H9 (cell line): Measurements from ENCODE around the gene MYL6B. TPM values are rescaled to one million over a fixed set of nuclear protein-coding genes. Genes with fewer than 3 reads are reported as not detected.

Experiments
- DNase-seq: peaks from one replicate; pipeline ENCODE4 v3.0.0-alpha.2; 2017
- H2AFZ ChIP-seq: one replicate; pipeline ENCODE4 v1.6.1; 2013; ENCODE audit warnings: mild to moderate bottlenecking, low read length, control low read depth, moderate library complexity
- H2AK5ac ChIP-seq: 2 replicates; pipeline ENCODE4 v1.6.1; 2013; ENCODE audit warnings: low read length, control low read depth, mixed read lengths; ENCODE audit not compliant: insufficient read length
- H2BK120ac ChIP-seq: one replicate; pipeline ENCODE4 v1.6.1; 2013; ENCODE audit warnings: low read depth, mild to moderate bottlenecking, low read length, control low read depth, inconsistent platforms; ENCODE audit not compliant: poor library complexity, severe bottlenecking
- H2BK12ac ChIP-seq: 2 replicates; pipeline ENCODE4 v1.6.1; 2013; ENCODE audit warnings: low read length, control low read depth, mixed read lengths, low read depth; ENCODE audit not compliant: insufficient read length
- H2BK15ac ChIP-seq: 2 replicates; pipeline ENCODE4 v1.6.1; 2013; ENCODE audit warnings: low read depth, low read length, control low read depth
- H2BK20ac ChIP-seq: one replicate; pipeline ENCODE4 v1.6.1; 2013; ENCODE audit warnings: low read depth, mild to moderate bottlenecking, low read length, control low read depth, inconsistent platforms; ENCODE audit not compliant: poor library complexity, severe bottlenecking
- H2BK5ac ChIP-seq: 2 replicates; pipeline ENCODE4 v1.6.1; 2013; ENCODE audit warnings: low read length, control low read depth, mixed read lengths; ENCODE audit not compliant: insufficient read length
- H3K14ac ChIP-seq: 2 replicates; pipeline ENCODE4 v1.6.1; 2013; ENCODE audit warnings: low read length, control low read depth; ENCODE audit not compliant: insufficient read depth
- H3K18ac ChIP-seq: 2 replicates; pipeline ENCODE4 v1.6.1; 2013; ENCODE audit warnings: low read depth, mild to moderate bottlenecking, mixed read lengths, low read length, control low read depth; ENCODE audit not compliant: insufficient read length
- H3K23ac ChIP-seq: 2 replicates; pipeline ENCODE4 v1.6.1; 2013; ENCODE audit warnings: low read length, control low read depth, mixed read lengths, low read depth; ENCODE audit not compliant: insufficient read length
- H3K23me2 ChIP-seq: 2 replicates; pipeline ENCODE4 v1.6.1; 2013; ENCODE audit warnings: low read depth, mild to moderate bottlenecking, mixed read lengths, low read length, control low read depth; ENCODE audit not compliant: insufficient read length, poor library complexity, severe bottlenecking
- H3K27ac ChIP-seq: 2 replicates; pipeline ENCODE4 v1.5.1; 2013; ENCODE audit warnings: low read length, control low read depth, mixed read lengths, low read depth; ENCODE audit not compliant: insufficient read length
- H3K27me3 ChIP-seq: 2 replicates; pipeline ENCODE4 v1.6.1; 2013; ENCODE audit warnings: low read length, control low read depth, inconsistent platforms; ENCODE audit not compliant: insufficient read depth
- H3K4ac ChIP-seq: 2 replicates; pipeline ENCODE4 v1.6.1; 2013; ENCODE audit warnings: low read depth, mild to moderate bottlenecking, control low read depth, inconsistent platforms, low read length, moderate library complexity
- H3K4me1 ChIP-seq: 2 replicates; pipeline ENCODE4 v1.6.1; 2013; ENCODE audit warnings: low read length, control low read depth, inconsistent platforms; ENCODE audit not compliant: insufficient read depth
- H3K4me2 ChIP-seq: 2 replicates; pipeline ENCODE4 v1.6.1; 2013; ENCODE audit warnings: low read length, control low read depth, mixed read lengths; ENCODE audit not compliant: insufficient read length, insufficient read depth
- H3K56ac ChIP-seq: 2 replicates; pipeline ENCODE4 v1.6.1; 2013; ENCODE audit warnings: low read depth, mild to moderate bottlenecking, mixed read lengths, low read length, control low read depth; ENCODE audit not compliant: insufficient read length
- H3K79me1 ChIP-seq: 2 replicates; pipeline ENCODE4 v1.6.1; 2013; ENCODE audit warnings: low read depth, mild to moderate bottlenecking, moderate library complexity, low read length, control low read depth, inconsistent platforms; ENCODE audit not compliant: insufficient read depth, poor library complexity, severe bottlenecking
- H3K79me2 ChIP-seq: 2 replicates; pipeline ENCODE4 v1.6.1; 2013; ENCODE audit warnings: low read length, control low read depth, inconsistent platforms; ENCODE audit not compliant: insufficient read depth
- H3K9ac ChIP-seq: 2 replicates; pipeline ENCODE4 v1.6.1; 2013; ENCODE audit warnings: low read length, control low read depth, mixed read lengths; ENCODE audit not compliant: insufficient read length; ENCODE audit errors: extremely low read depth
- H3K9me3 ChIP-seq: one replicate; pipeline ENCODE4 v1.6.1; 2013; ENCODE audit warnings: low read depth, low read length, inconsistent platforms; ENCODE audit not compliant: control insufficient read depth
- H3T11ph ChIP-seq: one replicate; pipeline ENCODE4 v1.6.1; 2013; ENCODE audit warnings: mild to moderate bottlenecking, low read length, control low read depth, inconsistent platforms
- H4K20me1 ChIP-seq: one replicate; pipeline ENCODE4 v1.6.1; 2013; ENCODE audit not compliant: control insufficient read depth, insufficient read length, insufficient read depth
- H4K5ac ChIP-seq: 2 replicates; pipeline ENCODE4 v1.6.1; 2013; ENCODE audit warnings: low read depth, mild to moderate bottlenecking, mixed read lengths, low read length, control low read depth; ENCODE audit not compliant: insufficient read length
- H4K8ac ChIP-seq: replicated peaks from 2 replicates; pipeline ENCODE4 v1.6.1; 2013; ENCODE audit warnings: low read length, control low read depth, mixed read lengths, low read depth; ENCODE audit not compliant: insufficient read length
- H4K91ac ChIP-seq: 2 replicates; pipeline ENCODE4 v1.6.1; 2013; ENCODE audit warnings: low read depth, mild to moderate bottlenecking, moderate library complexity, mixed read lengths, low read length, control low read depth; ENCODE audit not compliant: insufficient read length
- H3K27ac Mint-ChIP-seq, 3 experiments: 2 replicates in 2 of 3; 3 replicates in 1 of 3; pipeline ENCODE4 v1.8.0; 2020 to 2021; ENCODE audit warnings: mixed read lengths in 3 of 3, mild to moderate bottlenecking in 1 of 3, moderate library complexity in 1 of 3
- H3K27me3 Mint-ChIP-seq: 2 replicates; pipeline ENCODE4 v1.8.0; 2021; ENCODE audit warnings: low read depth, mild to moderate bottlenecking, moderate library complexity, mixed read lengths
- H3K36me3 Mint-ChIP-seq, 3 experiments: 2 replicates in 2 of 3; 3 replicates in 1 of 3; pipeline ENCODE4 v1.8.0; 2020 to 2021; ENCODE audit warnings: low read depth in 3 of 3, mixed read lengths in 3 of 3; ENCODE audit not compliant: insufficient read depth in 1 of 3
- H3K4me1 Mint-ChIP-seq, 2 experiments: 2 replicates each; pipeline ENCODE4 v1.8.0; 2020; ENCODE audit warnings: mixed read lengths in 2 of 2
- H3K4me3 Mint-ChIP-seq, 2 experiments: 2 replicates in 1 of 2; 3 replicates in 1 of 2; pipeline ENCODE4 v1.8.0; 2020 to 2021; ENCODE audit warnings: mild to moderate bottlenecking in 2 of 2, mixed read lengths in 2 of 2, moderate library complexity in 1 of 2
- H3K9me3 Mint-ChIP-seq, 2 experiments: 2 replicates in 1 of 2; 3 replicates in 1 of 2; pipeline ENCODE4 v1.8.0; 2020; ENCODE audit warnings: mild to moderate bottlenecking in 2 of 2, mixed read lengths in 2 of 2, moderate library complexity in 1 of 2
- WGBS: extraction: QIAGEN DNeasy Blood & Tissue Kit; methylation state at CpG from one replicate; pipeline ENCODE4 v1.1.7; 2013; ENCODE audit warnings: missing lambda C conversion rate, low lambda C conversion rate, mixed read lengths; ENCODE audit not compliant: insufficient read length; ENCODE audit errors: extremely low coverage; 5-methylcytosine and 5-hydroxymethylcytosine counted together
- total RNA-seq: library from RNA; stranded (reverse); gene quantifications from 2 replicates; pipeline ENCODE4 v1.2.1, GENCODE V29; 2021
- TF ChIP-seq, protein P1 (sequence below): fragments of 200-600 bp; sonication (generic); conservative IDR thresholded peaks from 3 replicates; pipeline ENCODE4 v1.8.0; 2021; ENCODE audit warnings: antibody characterized with exemption, mild to moderate bottlenecking

MYL6B gene
- total RNA-seq, 1 experiment from 2014 or later, result 165 TPM

DNA sequence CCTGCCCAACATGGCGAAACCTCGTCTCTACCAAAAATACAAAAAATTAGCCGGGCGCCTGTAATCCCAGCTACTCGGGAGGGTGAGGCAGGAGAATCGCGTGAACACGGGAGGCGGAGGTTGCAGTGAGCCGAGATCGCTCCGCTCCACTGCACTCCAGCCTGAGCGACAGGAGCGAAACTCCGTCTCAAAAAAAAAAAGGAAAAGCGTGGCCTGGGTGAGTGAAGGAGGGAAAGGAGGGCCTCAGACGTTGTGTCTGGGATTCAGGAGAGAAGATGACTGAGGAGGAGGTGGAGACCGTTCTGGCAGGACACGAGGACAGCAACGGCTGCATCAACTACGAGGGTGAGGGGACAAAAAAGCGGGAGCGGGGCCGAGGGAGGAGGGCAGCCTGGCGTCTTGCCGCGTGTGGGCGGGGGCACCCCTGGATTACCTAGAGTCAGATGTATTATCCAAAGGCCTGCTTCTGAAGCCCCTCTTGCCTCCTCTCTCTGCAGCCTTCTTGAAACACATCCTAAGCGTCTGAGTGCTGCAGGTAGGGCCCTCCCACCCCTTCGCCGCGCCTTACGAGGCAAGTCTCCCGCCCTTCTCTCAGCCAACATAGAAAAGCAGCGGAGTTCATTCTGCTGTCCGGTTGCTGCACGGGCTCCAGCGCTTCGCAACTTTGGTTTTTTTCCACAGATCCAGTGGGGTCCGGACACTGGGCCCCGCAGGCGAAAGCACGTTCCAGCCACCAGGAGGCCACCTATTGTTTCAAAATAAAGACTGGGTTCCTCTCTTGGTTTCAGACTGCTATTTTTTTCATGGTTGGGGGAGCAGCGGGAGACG is 5.0 kb downstream of the MYL6B start:
- Mint-ChIP-seq H3K9me3 (peaks cover 0 to 4% of the 10 kb centered on the region in 2 experiments; a peak in 3 of 5 replicates), H3K4me1 (peaks cover 52 to 66% of the 10 kb centered on the region in 2 experiments), H3K27ac (peak overlapping the region; percentile 96 to 99 (median 98)), H3K36me3 (peaks cover 51 to 61% (median 55%) of the 10 kb centered on the region in 3 experiments), H3K4me3 (peak overlapping the region; percentile 93 to 96), H3K27me3 (peaks cover 6% of the 10 kb centered on the region; the same call in 1 of the 2 replicates)
- Histone ChIP-seq H2BK15ac (no peak overlapping the region), H3K9me3 (no peaks in the 10 kb centered on the region), H2AFZ (no peak overlapping the region), H3K23me2 (peaks cover 20% of the 10 kb centered on the region), H3K4me2 (peak overlapping the region; percentile 80), H3K14ac (peak overlapping the region; percentile 88), H4K8ac (no peak overlapping the region), H3K27me3 (no peaks in the 10 kb centered on the region), H3K79me1 (peaks cover 2% of the 10 kb centered on the region), H2BK12ac (no peak overlapping the region), H3K18ac (peak overlapping the region; percentile 92), H3K23ac (no peak overlapping the region), H4K91ac (no peak overlapping the region), H3K4ac (peak overlapping the region; percentile 2; the same call in 1 of the 2 replicates), H2BK120ac (peak overlapping the region; percentile 64), H3K56ac (no peak overlapping the region), H3T11ph (no peak overlapping the region), H2BK5ac (peak overlapping the region; percentile 75), H3K79me2 (peaks cover 3% of the 10 kb centered on the region; the same call in 1 of the 2 replicates), H4K5ac (peak overlapping the region; percentile 68), H2AK5ac (no peak overlapping the region), H3K9ac (peak overlapping the region; percentile 45), H4K20me1 (no peaks in the 10 kb centered on the region), H2BK20ac (no peak overlapping the region), H3K4me1 (peaks cover 7% of the 10 kb centered on the region; the same call in 1 of the 2 replicates), H3K27ac (peak overlapping the region; percentile 80)
- DNase-seq, result peak; percentile 89
- no CpG with 5 or more reads among the region's 45 CpGs for WGBS
- TF ChIP-seq, protein P1, sequence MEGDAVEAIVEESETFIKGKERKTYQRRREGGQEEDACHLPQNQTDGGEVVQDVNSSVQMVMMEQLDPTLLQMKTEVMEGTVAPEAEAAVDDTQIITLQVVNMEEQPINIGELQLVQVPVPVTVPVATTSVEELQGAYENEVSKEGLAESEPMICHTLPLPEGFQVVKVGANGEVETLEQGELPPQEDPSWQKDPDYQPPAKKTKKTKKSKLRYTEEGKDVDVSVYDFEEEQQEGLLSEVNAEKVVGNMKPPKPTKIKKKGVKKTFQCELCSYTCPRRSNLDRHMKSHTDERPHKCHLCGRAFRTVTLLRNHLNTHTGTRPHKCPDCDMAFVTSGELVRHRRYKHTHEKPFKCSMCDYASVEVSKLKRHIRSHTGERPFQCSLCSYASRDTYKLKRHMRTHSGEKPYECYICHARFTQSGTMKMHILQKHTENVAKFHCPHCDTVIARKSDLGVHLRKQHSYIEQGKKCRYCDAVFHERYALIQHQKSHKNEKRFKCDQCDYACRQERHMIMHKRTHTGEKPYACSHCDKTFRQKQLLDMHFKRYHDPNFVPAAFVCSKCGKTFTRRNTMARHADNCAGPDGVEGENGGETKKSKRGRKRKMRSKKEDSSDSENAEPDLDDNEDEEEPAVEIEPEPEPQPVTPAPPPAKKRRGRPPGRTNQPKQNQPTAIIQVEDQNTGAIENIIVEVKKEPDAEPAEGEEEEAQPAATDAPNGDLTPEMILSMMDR, result peak; percentile 71
